ENCODE measurements around the gene IL37.

Gene IL37

DNA sequence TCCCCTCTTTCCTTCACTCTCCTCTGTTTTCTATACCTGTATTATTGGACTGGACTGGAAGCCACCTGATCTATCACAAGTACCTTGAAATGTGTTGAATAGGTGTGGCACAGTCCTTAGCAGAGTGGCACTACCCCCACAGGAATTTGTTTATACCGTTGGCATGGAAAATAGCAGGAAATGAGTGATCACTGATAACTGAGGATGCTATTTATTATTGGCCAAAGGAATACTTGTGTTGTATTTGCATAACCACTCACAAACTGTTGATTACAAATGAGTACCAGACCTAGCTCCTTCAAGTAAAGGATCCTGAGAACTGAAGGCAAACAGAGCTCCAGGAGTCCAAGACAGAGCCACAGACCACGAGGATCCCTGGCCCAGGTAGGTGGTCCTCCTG lies at the start of gene IL37:
Gene IL37 (plus strand): TSS at position 301 of the 400 bp plus-strand sequence. CDS start 1,848 bp downstream, outside the sequence.
- no peak for DNase-seq (ENCODE audit: low spot score)

DNA sequence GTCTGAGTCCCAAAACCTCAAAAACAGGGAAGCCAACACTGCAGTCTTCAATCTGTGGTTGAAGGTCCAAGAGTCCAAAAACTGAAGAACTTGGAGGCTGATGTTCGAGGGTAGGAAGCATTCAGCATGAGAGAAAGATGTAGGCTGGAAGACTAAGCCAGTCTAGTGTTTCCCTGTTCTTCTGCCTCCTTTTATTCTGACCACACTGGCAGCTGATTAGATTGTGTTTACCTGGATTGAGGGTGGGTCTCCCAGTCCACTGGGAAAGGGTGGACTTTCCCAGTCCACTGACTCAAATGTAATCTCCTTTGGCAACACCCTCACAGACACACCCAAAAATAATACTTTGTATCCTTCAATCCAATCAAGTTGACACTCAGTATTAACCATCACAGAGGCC lies 46.9 kb upstream of the IL37 start:
- no peak for DNase-seq (ENCODE audit: low spot score)

- no peak for DNase-seq (ENCODE audit: low spot score)
These were observed 44.7 kb upstream of the IL37 start for GRCh38 chr2:112866128-112866835.

GRCh38 chr2:112867701-112868631 lies 43.0 kb upstream of the IL37 start:
- DNase-seq (ENCODE audit: low spot score) = no peak

GRCh38 chr2:112869258-112869842 lies 41.6 kb upstream of the IL37 start:
- DNase-seq (ENCODE audit: low spot score) = peak; percentile 67

DNA sequence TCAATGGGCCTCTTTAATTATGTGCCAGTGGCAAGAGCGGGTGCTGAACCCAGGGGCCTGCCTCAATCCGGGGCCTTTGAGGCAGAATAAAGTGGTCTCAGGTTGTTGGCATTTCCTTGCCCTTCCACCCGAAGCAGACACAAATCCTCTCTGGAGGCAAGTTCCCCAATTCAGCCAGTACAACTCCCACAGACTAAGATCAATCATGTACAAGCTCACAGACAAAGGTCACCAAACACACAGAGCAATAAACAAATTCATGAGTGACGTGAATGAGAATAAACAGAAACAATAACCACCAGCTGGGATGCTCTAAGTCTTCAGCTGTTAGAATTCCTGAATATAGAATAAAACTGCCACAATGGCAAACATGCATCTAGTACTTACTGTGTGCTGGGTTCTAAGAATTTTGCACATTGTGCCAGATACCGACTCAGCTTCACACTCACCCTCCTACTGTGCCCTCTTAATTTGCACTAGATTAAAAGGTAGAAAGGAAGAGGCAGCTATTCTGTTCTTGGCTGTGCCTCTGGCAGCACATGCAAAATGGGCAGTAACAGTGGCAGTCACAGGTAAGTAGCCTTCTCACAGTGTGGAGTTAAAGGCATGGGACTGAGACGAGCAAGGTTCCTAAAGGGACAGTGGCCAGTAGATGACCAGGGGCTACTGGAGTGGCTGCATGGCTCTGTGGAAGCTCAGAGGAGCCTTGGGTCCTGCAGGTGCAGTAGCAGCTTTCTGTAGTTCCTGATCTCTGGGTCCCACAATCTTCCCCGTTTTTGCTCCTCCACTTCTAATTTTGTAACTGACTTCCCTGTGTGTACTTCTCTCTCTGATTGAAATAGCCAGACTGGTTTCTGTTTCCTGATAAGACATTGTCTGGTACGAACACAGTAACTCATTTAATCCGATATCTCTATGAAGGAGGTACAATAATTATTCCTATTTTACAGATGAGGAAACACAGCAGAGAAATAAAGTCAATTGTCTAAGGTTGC lies 39.8 kb upstream of the IL37 start:
- no peak for DNase-seq (ENCODE audit: low spot score)

DNA sequence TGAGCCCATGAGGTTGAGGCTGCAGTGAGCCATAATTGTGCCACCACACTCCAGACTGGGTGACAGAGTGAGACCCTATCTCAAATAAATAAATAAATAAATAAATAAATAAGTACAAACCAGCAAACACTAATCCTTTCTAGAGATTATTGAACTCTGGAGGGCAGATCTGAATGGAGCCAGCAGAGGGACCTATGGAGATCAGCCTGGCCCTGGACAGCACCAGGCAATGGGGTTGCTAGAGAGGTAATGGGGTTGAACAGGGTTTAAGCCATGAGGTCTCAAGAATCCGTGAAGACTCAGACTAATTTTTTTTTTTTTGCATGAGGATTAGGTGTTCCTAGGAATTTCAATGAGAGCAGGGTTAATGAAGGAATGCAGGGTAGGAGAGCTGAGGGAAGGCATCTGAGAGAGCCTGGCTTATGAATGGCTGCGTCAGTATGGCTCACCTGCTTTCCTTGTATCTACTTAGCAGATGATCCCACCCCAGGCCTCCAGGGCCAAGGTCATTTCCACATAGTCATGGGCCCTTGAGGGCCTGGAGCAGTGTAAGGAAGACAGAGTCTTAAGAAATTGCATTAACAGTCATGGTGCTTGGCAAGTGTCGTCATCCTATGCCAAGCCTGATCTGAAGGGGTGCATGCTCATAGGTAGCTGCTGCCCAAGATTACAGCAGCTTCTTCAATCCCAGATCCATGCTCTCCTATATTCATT lies 34.6 kb upstream of the IL37 start:
- DNase-seq (ENCODE audit: low spot score) = no peak

DNA sequence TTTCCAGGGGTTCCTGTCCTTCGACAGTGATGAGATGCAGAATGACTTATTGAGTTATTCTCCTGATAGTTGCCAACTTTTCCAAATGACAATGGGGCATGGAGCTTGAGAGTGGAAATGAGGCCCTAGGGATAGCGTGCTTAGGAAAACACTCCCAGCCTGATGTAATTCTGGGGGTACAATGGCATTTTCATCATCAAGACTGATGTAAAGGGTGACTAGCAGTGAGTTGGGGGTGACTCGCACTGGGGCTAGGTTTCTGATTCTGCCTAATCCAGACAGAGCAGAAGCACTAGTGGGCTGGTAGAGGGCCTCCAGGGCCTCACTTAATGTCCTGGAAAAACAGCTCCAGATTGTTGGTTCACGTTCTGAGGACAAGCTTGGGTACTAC lies 34.0 kb upstream of the IL37 start:
- no peak for DNase-seq (ENCODE audit: low spot score)

DNA sequence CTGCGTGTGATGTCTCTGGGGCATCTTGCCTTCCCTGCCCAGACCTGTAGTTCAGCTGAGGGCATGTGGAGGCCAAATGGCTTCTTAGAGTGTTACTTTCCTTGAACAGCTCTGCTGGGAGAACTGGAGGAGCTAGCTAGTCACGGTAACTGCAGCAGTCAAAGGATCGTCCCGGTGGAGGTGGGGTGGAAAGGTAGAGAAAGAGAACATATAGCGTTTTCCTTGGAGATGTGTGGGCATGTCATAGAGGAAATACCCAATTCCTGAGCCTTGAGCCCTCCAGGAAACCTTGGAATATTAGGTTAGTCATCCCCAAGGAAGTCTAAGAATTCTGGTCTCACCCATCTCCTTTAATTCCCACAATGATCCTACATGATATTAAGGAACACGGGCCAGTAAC lies 33.5 kb upstream of the IL37 start:
- peak; percentile 51 for DNase-seq (ENCODE audit: low spot score)

DNA sequence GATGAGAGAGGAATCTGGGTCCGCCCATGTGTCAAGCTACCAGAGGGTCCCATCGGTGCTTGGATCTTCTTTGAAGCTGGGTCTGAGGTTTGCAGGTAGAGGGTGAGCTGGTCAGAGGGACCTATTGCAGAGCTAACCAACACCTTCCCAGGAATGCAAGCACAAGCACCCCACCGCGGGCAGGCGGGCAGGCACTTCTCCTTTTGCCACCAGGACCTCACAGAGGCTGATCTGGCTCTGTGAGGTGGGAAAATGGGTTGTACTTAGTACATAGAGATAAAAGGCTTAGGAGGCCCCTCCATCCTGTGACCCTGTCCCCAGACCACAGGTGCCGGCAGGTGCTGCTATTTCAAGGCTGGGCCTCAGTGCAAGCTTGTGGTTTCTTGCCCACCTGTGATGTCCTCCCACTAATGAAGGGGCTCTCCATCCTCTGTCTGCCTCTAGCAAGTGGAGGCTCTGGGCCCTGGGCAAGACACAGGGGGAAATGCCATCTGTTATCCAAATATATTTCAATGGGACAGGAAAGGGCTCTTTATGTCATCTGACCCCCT lies 31.4 kb upstream of the IL37 start:
- no peak for DNase-seq (ENCODE audit: low spot score)

DNA sequence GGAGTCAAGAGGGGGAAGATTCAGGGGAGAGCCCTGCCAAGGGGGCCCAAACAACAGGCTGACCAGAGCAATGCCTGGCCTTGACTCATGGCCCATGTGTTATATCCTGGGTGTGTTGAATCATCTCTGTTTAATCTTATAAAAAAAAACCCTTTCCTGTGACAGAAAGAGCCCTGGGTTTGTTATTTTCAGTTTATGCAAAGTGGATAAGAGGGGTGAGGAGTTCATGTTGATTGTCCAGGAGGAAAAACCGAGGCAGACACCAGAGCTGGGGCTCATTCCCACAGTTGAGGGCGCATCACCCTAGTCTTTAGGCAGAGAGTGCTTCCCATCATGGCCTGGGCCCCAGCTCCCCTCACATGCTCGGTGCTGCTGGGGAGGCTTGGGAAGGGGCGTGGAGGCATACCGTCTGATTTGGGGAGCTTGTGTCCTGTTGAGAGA lies 30.9 kb upstream of the IL37 start:
- DNase-seq (ENCODE audit: low spot score) = peak; percentile 64

GRCh38 chr2:112880696-112881095 lies 30.3 kb upstream of the IL37 start:
- DNase-seq (ENCODE audit: low spot score) = no peak

GRCh38 chr2:112881217-112881985 lies 29.6 kb upstream of the IL37 start:
- peak; percentile 86 for DNase-seq (ENCODE audit: low spot score)

DNA sequence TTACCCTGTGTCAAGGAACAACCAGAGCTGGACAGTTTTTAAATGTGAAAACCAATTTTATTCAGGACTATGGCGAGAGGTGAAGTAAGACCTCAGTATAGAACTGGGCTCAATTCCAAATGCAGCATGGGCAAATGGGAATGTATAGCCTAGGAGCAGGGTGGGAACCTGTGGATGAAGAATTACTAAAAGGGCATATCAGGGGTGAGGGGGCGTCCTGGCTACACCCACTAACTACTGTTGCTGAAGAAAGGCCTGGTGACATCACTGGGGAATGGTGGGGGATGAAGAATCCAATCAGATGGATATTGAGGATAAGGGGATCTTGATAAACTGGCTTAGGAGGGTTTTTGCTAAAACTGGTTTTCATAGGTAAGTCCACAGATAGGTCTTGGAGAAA lies 27.3 kb upstream of the IL37 start:
- DNase-seq (ENCODE audit: low spot score) = no peak

- DNase-seq (ENCODE audit: low spot score) = peak; percentile 66
These were observed 26.0 kb upstream of the IL37 start for GRCh38 chr2:112884869-112885505.

DNA sequence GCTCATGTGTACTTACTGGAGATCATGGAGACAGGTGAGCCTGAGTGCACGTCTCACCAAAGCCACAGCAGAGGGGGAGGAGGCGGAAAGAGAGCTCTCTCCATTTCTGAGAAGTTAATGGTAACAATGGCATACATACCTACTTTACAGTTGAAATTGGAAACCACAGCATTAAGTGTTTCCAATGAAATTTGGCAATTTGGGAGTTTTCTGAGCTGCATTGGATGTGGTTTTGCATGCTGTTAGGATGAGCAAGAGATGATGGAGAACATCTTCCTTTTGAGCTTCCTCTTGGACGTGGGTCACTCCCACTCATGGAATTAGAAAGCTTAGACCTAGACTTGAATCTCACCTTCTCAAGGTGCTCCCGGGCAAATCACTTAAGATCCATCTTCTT lies 25.5 kb upstream of the IL37 start:
- no peak for DNase-seq (ENCODE audit: low spot score)

DNA sequence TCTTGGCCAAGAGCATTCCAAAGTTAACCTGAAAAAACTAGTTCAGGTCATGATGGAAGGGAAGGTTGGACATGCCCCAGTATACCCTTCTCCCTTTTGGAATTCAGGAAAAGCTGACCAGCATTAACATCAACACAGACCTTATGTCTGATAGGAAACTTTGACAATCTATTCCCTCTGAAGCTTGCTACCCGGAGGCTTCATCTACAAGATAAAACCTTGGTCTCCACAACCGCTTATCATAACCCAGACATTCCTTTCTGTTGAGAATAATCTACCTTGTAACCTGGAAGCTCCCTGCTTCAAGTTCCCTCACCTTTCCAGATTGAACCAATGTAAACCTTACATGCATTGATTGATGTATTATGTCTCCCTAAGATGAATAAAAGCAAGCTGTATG lies 24.7 kb upstream of the IL37 start:
- DNase-seq (ENCODE audit: low spot score) = no peak

- no peak for DNase-seq (ENCODE audit: low spot score)
These were observed 22.8 kb upstream of the IL37 start for GRCh38 chr2:112887964-112888749.

GRCh38 chr2:112889976-112890375 lies 21.0 kb upstream of the IL37 start:
- no peak for DNase-seq (ENCODE audit: low spot score)

All from GM03348 (cell line).